Kidney (tissue), 14 donors: Measurements from ENCODE around the gene VAT1L. TPM values are rescaled to one million over a fixed set of nuclear protein-coding genes. Genes with fewer than 3 reads are reported as not detected.

Source experiments
- DNase-seq, 5 donors: peaks; one replicate each; pipeline ENCODE4 v3.0.0-alpha.2; 2013 to 2020
- FAIRE-seq: peaks from 2 replicates; lab custom pipeline; 2012; peaks lifted over from hg19 to GRCh38; lab: Jason Lieb, UNC
- H3K27ac ChIP-seq, 2 donors: one replicate each; pipeline ENCODE4 v1.7.0; 2013; ENCODE audit warnings: low read depth in 2 of 2, low read length in 2 of 2, inconsistent platforms in 1 of 2
- H3K27me3 ChIP-seq: one replicate; pipeline ENCODE4 v1.7.1; 2013; ENCODE audit warnings: low read length, inconsistent platforms; ENCODE audit not compliant: control insufficient read depth, insufficient read depth
- H3K36me3 ChIP-seq, 3 donors: one replicate each; pipeline versions ENCODE4 v1.7.0 to v1.7.1; 2013; ENCODE audit warnings: low read length in 3 of 3, control low read depth in 1 of 3, inconsistent platforms in 1 of 3; ENCODE audit not compliant: insufficient read depth in 3 of 3, control insufficient read depth in 2 of 3
- H3K4me1 ChIP-seq, 3 donors: one replicate each; pipeline versions ENCODE4 v1.7.0 to v1.7.1; 2013; ENCODE audit warnings: low read length in 3 of 3, inconsistent platforms in 1 of 3, low read depth in 1 of 3; ENCODE audit not compliant: control insufficient read depth in 2 of 3, insufficient read depth in 2 of 3
- H3K4me3 ChIP-seq, 3 donors: one replicate each; pipeline versions ENCODE4 v1.7.0 to v1.8.1; 2013; ENCODE audit warnings: low read length in 3 of 3, control low read depth in 1 of 3, inconsistent platforms in 1 of 3
- H3K9ac ChIP-seq, 3 donors: one replicate each; pipeline versions ENCODE4 v1.7.0 to v1.7.1; 2013; ENCODE audit warnings: low read length in 3 of 3, control low read depth in 1 of 3, inconsistent platforms in 1 of 3
- H3K9me3 ChIP-seq, 3 donors: one replicate each; pipeline versions ENCODE4 v1.7.0 to v1.7.1; 2013; ENCODE audit warnings: low read length in 3 of 3, control low read depth in 1 of 3, inconsistent platforms in 1 of 3; ENCODE audit not compliant: control insufficient read depth in 2 of 3, insufficient read depth in 1 of 3
- CTCF ChIP-seq: IDR thresholded peaks from 3 replicates; pipeline ENCODE4 v1.5.1; 2012; ENCODE audit warnings: mild to moderate bottlenecking, moderate library complexity, borderline replicate concordance; ENCODE audit not compliant: insufficient read depth; ENCODE audit errors: extremely low read depth
- intact Hi-C: fragments of 100-400 bp; cut with DNase I; formaldehyde crosslinking; loops from one replicate; pipeline ENCODE4 v1.11.1; 2022
- polyA plus RNA-seq: library from polyadenylated mRNA; stranded (reverse); fragments of 350-450 nt; fragmentation: Illumina TruSeq; extraction: RNeasy Lipid Tissue Mini Kit (QIAGEN cat#74804); gene quantifications from one replicate; pipeline ENCODE4 v1.2.3, GENCODE V29; 2014; ENCODE audit warnings: low read depth, low replicate concordance; ENCODE audit not compliant: insufficient read depth
- total RNA-seq: library from RNA; stranded (reverse); fragmentation: NEBNext Ultra II Directional; extraction: Animal tissue kit (Norgen Biotek cat#: 25700); gene quantifications from one replicate; pipeline ENCODE4 v1.2.1, GENCODE V29; 2021
- donor health status: control.
- donor health status: control.
- donor health status: control.
- donor health status: control.
- donor health status: control.
- donor health status: DM: yes; HTN: yes; CAD: no.
- donor health status: Normal renal cell carcinoma (clear cell type).

The VAT1L gene
- total and polyA plus RNA-seq, 2 donors from 2014 or later = 0.85 to 4.5 TPM

GRCh38 chr16:77760800-77761199, 27.6 kb upstream of the VAT1L start:
- Histone ChIP-seq H3K4me3 (no peak overlapping the region), H3K27ac (no peak overlapping the region), H3K27me3 (no peaks in the 10 kb centered on the region), H3K4me1 (peaks cover 0 to 6% (median 0%) of the 10 kb centered on the region in 3 donors), H3K36me3 (no peaks in the 10 kb centered on the region), H3K9ac (no peak overlapping the region), H3K9me3 (no peaks in the 10 kb centered on the region)
- FAIRE-seq (no peak), DNase-seq (no peak)
- intact Hi-C loops = no loop called here
- TF ChIP-seq CTCF = no peak

GRCh38 chr16:77761204-77761603, 27.2 kb upstream of the VAT1L start:
- Histone ChIP-seq H3K27ac (no peak overlapping the region), H3K27me3 (no peaks in the 10 kb centered on the region), H3K36me3 (no peaks in the 10 kb centered on the region), H3K9ac (no peak overlapping the region), H3K9me3 (no peaks in the 10 kb centered on the region), H3K4me1 (peaks cover 0 to 6% (median 0%) of the 10 kb centered on the region in 3 donors), H3K4me3 (no peak overlapping the region)
- intact Hi-C loops = no loop called here
- DNase-seq = no peak
- no peak for FAIRE-seq
- TF ChIP-seq CTCF = no peak

GRCh38 chr16:77762262-77762661, 26.1 kb upstream of the VAT1L start:
- Histone ChIP-seq H3K36me3 (no peaks in the 10 kb centered on the region), H3K9ac (no peak overlapping the region), H3K9me3 (no peaks in the 10 kb centered on the region), H3K4me3 (no peak overlapping the region), H3K27me3 (no peaks in the 10 kb centered on the region), H3K27ac (no peak overlapping the region), H3K4me1 (peaks cover 0 to 6% (median 0%) of the 10 kb centered on the region in 3 donors)
- intact Hi-C loops = no loop called here
- TF ChIP-seq CTCF = no peak
- DNase-seq (no peak), FAIRE-seq (no peak)

GRCh38 chr16:77763994-77764393, 24.4 kb upstream of the VAT1L start:
- Histone ChIP-seq H3K4me1 (peaks cover 0 to 6% (median 0%) of the 10 kb centered on the region in 3 donors), H3K27me3 (no peaks in the 10 kb centered on the region), H3K27ac (no peak overlapping the region), H3K4me3 (no peak overlapping the region), H3K9ac (no peak overlapping the region), H3K9me3 (no peaks in the 10 kb centered on the region), H3K36me3 (no peaks in the 10 kb centered on the region)
- intact Hi-C loops = no loop called here
- DNase-seq (no peak), FAIRE-seq (no peak)
- no peak for TF ChIP-seq CTCF
